Measurements from ENCODE around the gene CD109. TPM values are rescaled to one million over a fixed set of nuclear protein-coding genes. Genes with fewer than 3 reads are reported as not detected.

The CD109 gene
- total and polyA plus RNA-seq, 10 of the 15 experiments (the other 5 are each of a cell fraction or from before 2014, with no cell fraction given): 0.27 to 4.4 (median 2.1) TPM

DNA sequence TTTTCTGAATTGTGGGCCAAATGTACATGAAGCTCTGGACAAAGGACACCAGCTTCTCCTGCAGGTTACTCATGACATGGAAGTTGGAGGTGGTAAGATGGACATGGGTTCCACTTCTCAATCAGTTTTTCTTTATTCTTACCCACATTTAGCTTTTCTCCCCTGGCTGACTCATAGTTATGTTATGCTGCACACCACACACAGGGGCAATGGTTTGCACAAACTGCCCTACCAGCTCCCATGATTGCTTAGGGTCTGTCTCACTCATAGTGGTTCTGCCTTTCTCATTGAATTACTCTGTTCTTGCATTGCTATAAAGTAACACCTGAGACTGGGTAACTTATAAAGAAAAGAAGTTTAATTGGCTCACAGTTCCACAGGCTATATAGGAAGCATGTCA lies 4.5 kb upstream of the CD109 start:
- in situ Hi-C loops (cut with MboI) (no loop called here), intact Hi-C loops (cut with micrococcal nuclease; ENCODE audit: unreplicated experiment) (no loop called here)
- H3K4me1 ChIP-seq (ENCODE audit: control insufficient read depth, insufficient read depth, low read length): no peaks in the 10 kb centered on the region
- no peak for DNase-seq (ENCODE audit: low read depth, low spot score)
- no peak overlapping the region for H3K27ac ChIP-seq (ENCODE audit: control insufficient read depth, insufficient read depth)
- no peaks in the 10 kb centered on the region for H3K36me3 ChIP-seq (ENCODE audit: control insufficient read depth in 2 of 2, insufficient read depth in 2 of 2, low read length in 1 of 2)
- SMC1A ChIA-PET (ENCODE audit: uncharacterized antibody, unreplicated experiment): interaction anchor here (0.9 to 1.7 kb wide), 2 partner anchors 22 to 41 kb away, joined by 3 to 4 read pairs; no protein-coding TSS in a partner anchor
- no peaks in the 10 kb centered on the region for H3K9me3 ChIP-seq (replicated peaks; ENCODE audit: control insufficient read depth, insufficient read depth, low read length)
- RAD21 ChIA-PET (ENCODE audit: unreplicated experiment): no interaction called here
- H3K79me2 ChIP-seq (ENCODE audit: control insufficient read depth, insufficient read depth, low read length): no peaks in the 10 kb centered on the region
- FAIRE-seq: no peak
- no peak for TF ChIP-seq DPF2 (IDR thresholded peaks at IDR 0.05)
- TF ChIP-seq, protein P1, sequence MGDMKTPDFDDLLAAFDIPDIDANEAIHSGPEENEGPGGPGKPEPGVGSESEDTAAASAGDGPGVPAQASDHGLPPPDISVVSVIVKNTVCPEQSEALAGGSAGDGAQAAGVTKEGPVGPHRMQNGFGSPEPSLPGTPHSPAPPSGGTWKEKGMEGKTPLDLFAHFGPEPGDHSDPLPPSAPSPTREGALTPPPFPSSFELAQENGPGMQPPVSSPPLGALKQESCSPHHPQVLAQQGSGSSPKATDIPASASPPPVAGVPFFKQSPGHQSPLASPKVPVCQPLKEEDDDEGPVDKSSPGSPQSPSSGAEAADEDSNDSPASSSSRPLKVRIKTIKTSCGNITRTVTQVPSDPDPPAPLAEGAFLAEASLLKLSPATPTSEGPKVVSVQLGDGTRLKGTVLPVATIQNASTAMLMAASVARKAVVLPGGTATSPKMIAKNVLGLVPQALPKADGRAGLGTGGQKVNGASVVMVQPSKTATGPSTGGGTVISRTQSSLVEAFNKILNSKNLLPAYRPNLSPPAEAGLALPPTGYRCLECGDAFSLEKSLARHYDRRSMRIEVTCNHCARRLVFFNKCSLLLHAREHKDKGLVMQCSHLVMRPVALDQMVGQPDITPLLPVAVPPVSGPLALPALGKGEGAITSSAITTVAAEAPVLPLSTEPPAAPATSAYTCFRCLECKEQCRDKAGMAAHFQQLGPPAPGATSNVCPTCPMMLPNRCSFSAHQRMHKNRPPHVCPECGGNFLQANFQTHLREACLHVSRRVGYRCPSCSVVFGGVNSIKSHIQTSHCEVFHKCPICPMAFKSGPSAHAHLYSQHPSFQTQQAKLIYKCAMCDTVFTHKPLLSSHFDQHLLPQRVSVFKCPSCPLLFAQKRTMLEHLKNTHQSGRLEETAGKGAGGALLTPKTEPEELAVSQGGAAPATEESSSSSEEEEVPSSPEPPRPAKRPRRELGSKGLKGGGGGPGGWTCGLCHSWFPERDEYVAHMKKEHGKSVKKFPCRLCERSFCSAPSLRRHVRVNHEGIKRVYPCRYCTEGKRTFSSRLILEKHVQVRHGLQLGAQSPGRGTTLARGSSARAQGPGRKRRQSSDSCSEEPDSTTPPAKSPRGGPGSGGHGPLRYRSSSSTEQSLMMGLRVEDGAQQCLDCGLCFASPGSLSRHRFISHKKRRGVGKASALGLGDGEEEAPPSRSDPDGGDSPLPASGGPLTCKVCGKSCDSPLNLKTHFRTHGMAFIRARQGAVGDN (IDR thresholded peaks at IDR 0.05): no peak
- no peak for TF ChIP-seq HDAC6 (IDR thresholded peaks at IDR 0.05; ENCODE audit: unreplicated experiment)
- TF ChIP-seq JUNB (IDR thresholded peaks at IDR 0.05): no peak
- no peak for TF ChIP-seq KLF5 (IDR thresholded peaks at IDR 0.05; ENCODE audit: partially characterized antibody)
- TF ChIP-seq FOXK2 (IDR thresholded peaks at IDR 0.05): no peak
- TF ChIP-seq CBFB (IDR thresholded peaks at IDR 0.05; ENCODE audit: low read depth): no peak
- TF ChIP-seq, protein P2, sequence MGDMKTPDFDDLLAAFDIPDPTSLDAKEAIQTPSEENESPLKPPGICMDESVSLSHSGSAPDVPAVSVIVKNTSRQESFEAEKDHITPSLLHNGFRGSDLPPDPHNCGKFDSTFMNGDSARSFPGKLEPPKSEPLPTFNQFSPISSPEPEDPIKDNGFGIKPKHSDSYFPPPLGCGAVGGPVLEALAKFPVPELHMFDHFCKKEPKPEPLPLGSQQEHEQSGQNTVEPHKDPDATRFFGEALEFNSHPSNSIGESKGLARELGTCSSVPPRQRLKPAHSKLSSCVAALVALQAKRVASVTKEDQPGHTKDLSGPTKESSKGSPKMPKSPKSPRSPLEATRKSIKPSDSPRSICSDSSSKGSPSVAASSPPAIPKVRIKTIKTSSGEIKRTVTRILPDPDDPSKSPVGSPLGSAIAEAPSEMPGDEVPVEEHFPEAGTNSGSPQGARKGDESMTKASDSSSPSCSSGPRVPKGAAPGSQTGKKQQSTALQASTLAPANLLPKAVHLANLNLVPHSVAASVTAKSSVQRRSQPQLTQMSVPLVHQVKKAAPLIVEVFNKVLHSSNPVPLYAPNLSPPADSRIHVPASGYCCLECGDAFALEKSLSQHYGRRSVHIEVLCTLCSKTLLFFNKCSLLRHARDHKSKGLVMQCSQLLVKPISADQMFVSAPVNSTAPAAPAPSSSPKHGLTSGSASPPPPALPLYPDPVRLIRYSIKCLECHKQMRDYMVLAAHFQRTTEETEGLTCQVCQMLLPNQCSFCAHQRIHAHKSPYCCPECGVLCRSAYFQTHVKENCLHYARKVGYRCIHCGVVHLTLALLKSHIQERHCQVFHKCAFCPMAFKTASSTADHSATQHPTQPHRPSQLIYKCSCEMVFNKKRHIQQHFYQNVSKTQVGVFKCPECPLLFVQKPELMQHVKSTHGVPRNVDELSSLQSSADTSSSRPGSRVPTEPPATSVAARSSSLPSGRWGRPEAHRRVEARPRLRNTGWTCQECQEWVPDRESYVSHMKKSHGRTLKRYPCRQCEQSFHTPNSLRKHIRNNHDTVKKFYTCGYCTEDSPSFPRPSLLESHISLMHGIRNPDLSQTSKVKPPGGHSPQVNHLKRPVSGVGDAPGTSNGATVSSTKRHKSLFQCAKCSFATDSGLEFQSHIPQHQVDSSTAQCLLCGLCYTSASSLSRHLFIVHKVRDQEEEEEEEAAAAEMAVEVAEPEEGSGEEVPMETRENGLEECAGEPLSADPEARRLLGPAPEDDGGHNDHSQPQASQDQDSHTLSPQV (IDR thresholded peaks at IDR 0.05): no peak
- no peak for TF ChIP-seq RBBP5 (conservative IDR thresholded peaks at IDR 0.05)
- TF ChIP-seq TCF3 (IDR thresholded peaks at IDR 0.05; ENCODE audit: borderline replicate concordance, insufficient read depth, low read depth, low read length): no peak
- TF ChIP-seq BACH1 (IDR thresholded peaks at IDR 0.05; ENCODE audit: borderline replicate concordance): no peak
- POLR2A ChIA-PET: interaction anchor here (0.7 kb wide), 1 partner anchor 467 kb away, joined by 3 read pairs; no protein-coding TSS in a partner anchor
- no peak overlapping the region for H3K4me2 ChIP-seq (ENCODE audit: control insufficient read depth, insufficient read depth)
- no TSS peak for BruUV-seq (replicated peaks)
- no peak overlapping the region for H3K4me3 ChIP-seq
- H4K20me1 ChIP-seq (ENCODE audit: control insufficient read depth, insufficient read depth): no peaks in the 10 kb centered on the region
- ATAC-seq: no peak
- no peak overlapping the region for H3K9ac ChIP-seq (ENCODE audit: control insufficient read depth, insufficient read depth, low read length)
- H2AFZ ChIP-seq (ENCODE audit: control insufficient read depth, low read depth, low read length): no peak overlapping the region
- CTCF ChIA-PET: interaction anchor here (1.1 to 1.6 kb wide), 2 partner anchors 16 to 41 kb away, joined by 3 to 9 read pairs; no protein-coding TSS in a partner anchor
- peaks cover 0 to 2% of the 10 kb centered on the region in 2 experiments; a peak in 2 of 4 replicates for H3K27me3 ChIP-seq (replicated peaks in 1 of 2; ENCODE audit: control insufficient read depth in 2 of 2, insufficient read depth in 2 of 2, low read length in 1 of 2)
